22Rv1 (cell line): ENCODE data around the gene GMDS.

ENCODE experiments used
- H3K27ac ChIP-seq: fragments of 450-650 bp; 2 replicates; pipeline ENCODE4 v1.5.1; 2017
- CTCF ChIP-seq: fragments of 450-650 bp; IDR thresholded peaks from 2 replicates; pipeline ENCODE4 v1.5.1; 2017; ENCODE audit warnings: mild to moderate bottlenecking
- ZFX ChIP-seq: fragments of 450-650 bp; IDR thresholded peaks from 2 replicates; pipeline ENCODE4 v1.6.1; 2017; ENCODE audit warnings: antibody characterized with exemption, borderline replicate concordance

The GMDS gene

GRCh38 chr6:1809291-1809988 is 436.0 kb downstream of the GMDS start:
- TF ChIP-seq CTCF (no peak), ZFX (no peak)
- H3K27ac ChIP-seq = no peak overlapping the region

- TF ChIP-seq CTCF = no peak
- no peak overlapping the region for H3K27ac ChIP-seq
These were observed 438.5 kb downstream of the GMDS start for GRCh38 chr6:1806935-1807334.

GRCh38 chr6:1802491-1803395 is 442.7 kb downstream of the GMDS start:
- H3K27ac ChIP-seq = no peak overlapping the region
- TF ChIP-seq CTCF (no peak), ZFX (no peak)

GRCh38 chr6:1801401-1801800 is 444.0 kb downstream of the GMDS start:
- no peak overlapping the region for H3K27ac ChIP-seq
- TF ChIP-seq CTCF = no peak
- no peak for TF ChIP-seq ZFX

GRCh38 chr6:1800845-1801244 is 444.6 kb downstream of the GMDS start:
- TF ChIP-seq CTCF (no peak), ZFX (no peak)

GRCh38 chr6:1798965-1799325 is 446.5 kb downstream of the GMDS start:
- H3K27ac ChIP-seq = no peak overlapping the region
- TF ChIP-seq ZFX (no peak), CTCF (no peak)

More at GRCh38 chr6:1800845-1801244, 444.6 kb downstream of the GMDS start:
- H3K27ac ChIP-seq = no peak overlapping the region
